ENCODE results near the gene ROR2. TPM values are rescaled to one million over a fixed set of nuclear protein-coding genes. Genes with fewer than 3 reads are reported as not detected.
"Not testable (repeated sequence)": the region's sequence is repeated elsewhere in the genome, so short reads cannot be mapped to it uniquely, and the experiment has no call there.

Gene ROR2
- total RNA-seq, 1 experiment from 2014 or later = 0.68 TPM

DNA sequence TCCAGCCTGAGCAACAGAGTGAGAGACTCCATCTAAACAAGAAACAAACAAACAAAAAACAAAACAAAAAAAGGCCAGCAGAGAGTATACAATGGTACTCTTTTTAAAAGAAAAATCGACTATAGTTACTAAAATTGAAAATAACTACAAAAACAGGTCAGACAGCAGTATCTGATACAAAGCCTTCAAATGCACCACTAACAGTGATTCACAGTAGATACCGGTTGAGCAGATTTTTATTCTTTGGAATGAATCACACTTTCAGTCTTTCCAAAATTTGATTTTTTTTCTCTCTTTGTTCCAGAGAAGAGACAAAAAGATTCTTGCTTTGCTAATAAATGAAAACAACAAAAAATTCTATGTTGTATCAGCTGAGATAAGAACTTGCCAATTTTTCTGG lies 36.9 kb downstream of the ROR2 start:
- TF ChIP-seq, protein P1, sequence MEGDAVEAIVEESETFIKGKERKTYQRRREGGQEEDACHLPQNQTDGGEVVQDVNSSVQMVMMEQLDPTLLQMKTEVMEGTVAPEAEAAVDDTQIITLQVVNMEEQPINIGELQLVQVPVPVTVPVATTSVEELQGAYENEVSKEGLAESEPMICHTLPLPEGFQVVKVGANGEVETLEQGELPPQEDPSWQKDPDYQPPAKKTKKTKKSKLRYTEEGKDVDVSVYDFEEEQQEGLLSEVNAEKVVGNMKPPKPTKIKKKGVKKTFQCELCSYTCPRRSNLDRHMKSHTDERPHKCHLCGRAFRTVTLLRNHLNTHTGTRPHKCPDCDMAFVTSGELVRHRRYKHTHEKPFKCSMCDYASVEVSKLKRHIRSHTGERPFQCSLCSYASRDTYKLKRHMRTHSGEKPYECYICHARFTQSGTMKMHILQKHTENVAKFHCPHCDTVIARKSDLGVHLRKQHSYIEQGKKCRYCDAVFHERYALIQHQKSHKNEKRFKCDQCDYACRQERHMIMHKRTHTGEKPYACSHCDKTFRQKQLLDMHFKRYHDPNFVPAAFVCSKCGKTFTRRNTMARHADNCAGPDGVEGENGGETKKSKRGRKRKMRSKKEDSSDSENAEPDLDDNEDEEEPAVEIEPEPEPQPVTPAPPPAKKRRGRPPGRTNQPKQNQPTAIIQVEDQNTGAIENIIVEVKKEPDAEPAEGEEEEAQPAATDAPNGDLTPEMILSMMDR (IDR thresholded peaks at IDR 0.05; ENCODE audit: insufficient read depth in 1 of 2, low read depth in 1 of 2, low read length in 1 of 2, severe bottlenecking in 1 of 2, unreplicated experiment in 1 of 2) = no peak
- H3K36me3 ChIP-seq (ENCODE audit: control insufficient read depth, insufficient read depth, low read length) = no peaks in the 10 kb centered on the region
- Mint-ChIP-seq H3K36me3 (ENCODE audit: insufficient read depth, unreplicated experiment) (no peaks in the 10 kb centered on the region), H3K27me3 (ENCODE audit: insufficient read depth, unreplicated experiment) (no peaks in the 10 kb centered on the region), H3K4me3 (ENCODE audit: unreplicated experiment) (no peak overlapping the region), H3K27ac (ENCODE audit: unreplicated experiment) (no peak overlapping the region), H3K4me1 (ENCODE audit: low read depth, unreplicated experiment) (no peaks in the 10 kb centered on the region), H3K9me3 (ENCODE audit: unreplicated experiment) (no peaks in the 10 kb centered on the region)
- ChIA-PET CTCF (no interaction called here), POLR2A (no interaction called here)
- no peaks in the 10 kb centered on the region for H3K27me3 ChIP-seq (replicated peaks; ENCODE audit: control insufficient read depth, insufficient read depth, low read length)
- no peak for DNase-seq
- no TSS peak for BruUV-seq (replicated peaks)
- intact Hi-C loops (cut with micrococcal nuclease; ENCODE audit: unreplicated experiment) = no loop called here
- no peak overlapping the region for H3K4me3 ChIP-seq (ENCODE audit: low read depth, low read length)
- H3K9me3 ChIP-seq = no peaks in the 10 kb centered on the region
- H3K4me1 ChIP-seq = no peaks in the 10 kb centered on the region

- no peaks in the 10 kb centered on the region for H3K36me3 ChIP-seq (ENCODE audit: control insufficient read depth, insufficient read depth, low read length)
- H3K4me1 Mint-ChIP-seq (ENCODE audit: low read depth, unreplicated experiment) = no peaks in the 10 kb centered on the region
- no peak overlapping the region for H3K4me3 Mint-ChIP-seq (ENCODE audit: unreplicated experiment)
- H3K9me3 ChIP-seq = no peaks in the 10 kb centered on the region
- H3K27me3 Mint-ChIP-seq (ENCODE audit: insufficient read depth, unreplicated experiment) = no peaks in the 10 kb centered on the region
- H3K36me3 Mint-ChIP-seq (ENCODE audit: insufficient read depth, unreplicated experiment) = no peaks in the 10 kb centered on the region
- no peak overlapping the region for H3K27ac Mint-ChIP-seq (ENCODE audit: unreplicated experiment)
- ChIA-PET POLR2A (no interaction called here), CTCF (no interaction called here)
- no peaks in the 10 kb centered on the region for H3K27me3 ChIP-seq (replicated peaks; ENCODE audit: control insufficient read depth, insufficient read depth, low read length)
- intact Hi-C loops (cut with micrococcal nuclease; ENCODE audit: unreplicated experiment) = no loop called here
- DNase-seq = no peak
- TF ChIP-seq, protein P1 (IDR thresholded peaks at IDR 0.05; ENCODE audit: insufficient read depth in 1 of 2, low read depth in 1 of 2, low read length in 1 of 2, severe bottlenecking in 1 of 2, unreplicated experiment in 1 of 2) = no peak
- H3K4me1 ChIP-seq = no peaks in the 10 kb centered on the region
- no peak overlapping the region for H3K4me3 ChIP-seq (ENCODE audit: low read depth, low read length)
- no peaks in the 10 kb centered on the region for H3K9me3 Mint-ChIP-seq (ENCODE audit: unreplicated experiment)
- BruUV-seq (replicated peaks) = no TSS peak
These were observed 38.4 kb downstream of the ROR2 start for GRCh38 chr9:91911657-91912056.

- H3K4me1 ChIP-seq; H3K27me3 ChIP-seq (replicated peaks; ENCODE audit: control insufficient read depth, insufficient read depth, low read length); H3K36me3 Mint-ChIP-seq (ENCODE audit: insufficient read depth, unreplicated experiment); H3K27ac Mint-ChIP-seq (ENCODE audit: unreplicated experiment); H3K9me3 Mint-ChIP-seq (ENCODE audit: unreplicated experiment); H3K4me3 Mint-ChIP-seq (ENCODE audit: unreplicated experiment); intact Hi-C loops (cut with micrococcal nuclease; ENCODE audit: unreplicated experiment); POLR2A ChIA-PET; BruUV-seq (replicated peaks); H3K27me3 Mint-ChIP-seq (ENCODE audit: insufficient read depth, unreplicated experiment); H3K36me3 ChIP-seq (ENCODE audit: control insufficient read depth, insufficient read depth, low read length); H3K4me3 ChIP-seq (ENCODE audit: low read depth, low read length); DNase-seq; H3K9me3 ChIP-seq; H3K4me1 Mint-ChIP-seq (ENCODE audit: low read depth, unreplicated experiment); CTCF ChIA-PET: not testable (repeated sequence)
These were observed 40.8 kb downstream of the ROR2 start for GRCh38 chr9:91909256-91909655.

DNA sequence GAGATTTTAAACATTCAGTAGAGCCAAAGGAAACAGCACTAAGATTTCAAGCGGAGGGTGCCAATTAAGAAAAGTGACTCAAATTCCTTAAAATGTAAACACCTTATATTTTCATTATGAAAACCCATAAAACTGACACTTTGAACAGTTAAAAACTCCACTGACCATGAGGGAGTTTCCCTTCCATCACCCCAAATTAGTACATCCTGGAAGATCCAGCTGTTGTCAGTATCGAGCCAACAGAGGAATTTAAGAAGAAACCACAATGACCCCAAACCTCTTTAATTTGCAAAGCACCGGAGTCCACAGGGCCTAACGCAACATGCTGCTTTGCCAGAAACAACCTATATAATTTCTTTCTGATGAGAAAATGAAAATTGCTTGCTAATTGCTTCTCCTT lies 41.3 kb downstream of the ROR2 start:
- CTCF ChIA-PET = no interaction called here
- no peak for DNase-seq
- Mint-ChIP-seq H3K27ac (ENCODE audit: unreplicated experiment) (no peak overlapping the region), H3K36me3 (ENCODE audit: insufficient read depth, unreplicated experiment) (no peaks in the 10 kb centered on the region), H3K27me3 (ENCODE audit: insufficient read depth, unreplicated experiment) (no peaks in the 10 kb centered on the region), H3K9me3 (ENCODE audit: unreplicated experiment) (no peaks in the 10 kb centered on the region), H3K4me3 (ENCODE audit: unreplicated experiment) (no peak overlapping the region), H3K4me1 (ENCODE audit: low read depth, unreplicated experiment) (no peaks in the 10 kb centered on the region)
- POLR2A ChIA-PET = no interaction called here
- intact Hi-C loops (cut with micrococcal nuclease; ENCODE audit: unreplicated experiment) = no loop called here
- BruUV-seq (replicated peaks) = no TSS peak
- no peaks in the 10 kb centered on the region for H3K27me3 ChIP-seq (replicated peaks; ENCODE audit: control insufficient read depth, insufficient read depth, low read length)
- no peak overlapping the region for H3K4me3 ChIP-seq (ENCODE audit: low read depth, low read length)
- no peaks in the 10 kb centered on the region for H3K4me1 ChIP-seq
- no peaks in the 10 kb centered on the region for H3K36me3 ChIP-seq (ENCODE audit: control insufficient read depth, insufficient read depth, low read length)
- no peaks in the 10 kb centered on the region for H3K9me3 ChIP-seq
- TF ChIP-seq, protein P1 (IDR thresholded peaks at IDR 0.05; ENCODE audit: insufficient read depth in 1 of 2, low read depth in 1 of 2, low read length in 1 of 2, severe bottlenecking in 1 of 2, unreplicated experiment in 1 of 2) = no peak
